Lung (tissue), 12 donors: ENCODE data around the gene SLC15A3. TPM values are rescaled to one million over a fixed set of nuclear protein-coding genes. Genes with fewer than 3 reads are reported as not detected.

ENCODE experiments used
- ATAC-seq: fragments of 200-7000 bp; cut with Tn5 transposase; one replicate; pipeline ENCODE4 v1.9.1; 2020; ENCODE audit warnings: moderate number of reproducible peaks; ENCODE audit not compliant: insufficient read depth, low FRiP score
- DNase-seq, 3 donors: peaks; one replicate each; pipeline ENCODE4 v3.0.0-alpha.2; 2013 to 2017
- H3K27ac ChIP-seq, 2 donors: one replicate each; pipeline ENCODE4 v1.5.1; 2013; ENCODE audit warnings: mild to moderate bottlenecking in 2 of 2, moderate library complexity in 2 of 2, control low read depth in 1 of 2, inconsistent platforms in 1 of 2, low read depth in 1 of 2, low read length in 1 of 2
- H3K27me3 ChIP-seq, 3 donors: one replicate each; pipeline ENCODE4 v1.5.1; 2013; ENCODE audit warnings: low read length in 2 of 3; ENCODE audit not compliant: control insufficient read depth in 3 of 3, insufficient read depth in 3 of 3
- H3K36me3 ChIP-seq, 4 donors: one replicate each; pipeline ENCODE4 v1.5.1; 2013; ENCODE audit warnings: low read length in 4 of 4, mild to moderate bottlenecking in 1 of 4, moderate library complexity in 1 of 4; ENCODE audit not compliant: control insufficient read depth in 4 of 4, insufficient read depth in 4 of 4
- H3K4me1 ChIP-seq, 5 donors: one replicate each; pipeline ENCODE4 v1.5.1; 2013; ENCODE audit warnings: low read length in 5 of 5, mild to moderate bottlenecking in 2 of 5, moderate library complexity in 1 of 5; ENCODE audit not compliant: control insufficient read depth in 5 of 5, insufficient read depth in 5 of 5
- H3K4me3 ChIP-seq: one replicate; pipeline ENCODE4 v1.5.1; 2013; ENCODE audit warnings: mild to moderate bottlenecking, control low read depth, moderate library complexity
- H3K9ac ChIP-seq, 2 donors: one replicate each; pipeline ENCODE4 v1.5.1; 2013; ENCODE audit warnings: low read length in 2 of 2, control low read depth in 1 of 2; ENCODE audit not compliant: insufficient read depth in 1 of 2
- H3K9me3 ChIP-seq, 4 donors: one replicate each; pipeline ENCODE4 v1.5.1; 2013; ENCODE audit warnings: low read length in 3 of 4, mild to moderate bottlenecking in 1 of 4, moderate library complexity in 1 of 4; ENCODE audit not compliant: control insufficient read depth in 4 of 4, insufficient read depth in 3 of 4
- whole genome bisulfite sequencing, 2 donors: extraction: QIAGEN DNeasy Blood & Tissue Kit; methylation state at CpG; one replicate each; pipeline ENCODE4 v1.1.7; 2013; 5-methylcytosine and 5-hydroxymethylcytosine counted together
- polyA plus RNA-seq, 2 donors: library from polyadenylated mRNA; stranded (reverse); fragments of 200-250 nt; gene quantifications; one replicate each; pipeline ENCODE4 v1.2.1, GENCODE V29; 2013
- total RNA-seq, 2 donors: library from RNA; depleted of rRNA in 1 of 2; stranded (reverse); fragments of >200 nt in 1 of 2; gene quantifications; one replicate each; pipeline ENCODE4 v1.2.1, GENCODE V29; 2014 to 2021
- TF ChIP-seq, protein P1 (sequence below): IDR thresholded peaks from 2 replicates; pipeline ENCODE4 v1.5.1; 2012; ENCODE audit warnings: mild to moderate bottlenecking; ENCODE audit errors: control extremely low read depth, extremely low read depth
- donor health status: control.
- donor health status: control.
- donor health status: Bipolar disorder and iron deficiency.
- donor health status: healthy.
- donor health status: DM: yes; HTN: yes; CAD: no.

Gene SLC15A3
- total and polyA plus RNA-seq, 4 donors = 29.9 to 166 (median 98.6) TPM

GRCh38 chr11:60919956-60920355, 32.0 kb downstream of the SLC15A3 start:
- no peak for DNase-seq
- peaks cover 0 to 3% (median 0%) of the 10 kb centered on the region in 4 donors for H3K9me3 ChIP-seq
- ATAC-seq = no peak
- H3K27ac ChIP-seq = no peak overlapping the region
- H3K4me1 ChIP-seq = peaks cover 0 to 22% (median 11%) of the 10 kb centered on the region in 5 donors
- no peak overlapping the region for H3K4me3 ChIP-seq
- no peak overlapping the region for H3K9ac ChIP-seq
- WGBS, 2 donors = 71 to 85% methylated on average over 2 of the region's 2 CpGs
- H3K27me3 ChIP-seq = no peaks in the 10 kb centered on the region
- H3K36me3 ChIP-seq = peaks cover 9 to 30% (median 16%) of the 10 kb centered on the region in 4 donors
- TF ChIP-seq, protein P1, sequence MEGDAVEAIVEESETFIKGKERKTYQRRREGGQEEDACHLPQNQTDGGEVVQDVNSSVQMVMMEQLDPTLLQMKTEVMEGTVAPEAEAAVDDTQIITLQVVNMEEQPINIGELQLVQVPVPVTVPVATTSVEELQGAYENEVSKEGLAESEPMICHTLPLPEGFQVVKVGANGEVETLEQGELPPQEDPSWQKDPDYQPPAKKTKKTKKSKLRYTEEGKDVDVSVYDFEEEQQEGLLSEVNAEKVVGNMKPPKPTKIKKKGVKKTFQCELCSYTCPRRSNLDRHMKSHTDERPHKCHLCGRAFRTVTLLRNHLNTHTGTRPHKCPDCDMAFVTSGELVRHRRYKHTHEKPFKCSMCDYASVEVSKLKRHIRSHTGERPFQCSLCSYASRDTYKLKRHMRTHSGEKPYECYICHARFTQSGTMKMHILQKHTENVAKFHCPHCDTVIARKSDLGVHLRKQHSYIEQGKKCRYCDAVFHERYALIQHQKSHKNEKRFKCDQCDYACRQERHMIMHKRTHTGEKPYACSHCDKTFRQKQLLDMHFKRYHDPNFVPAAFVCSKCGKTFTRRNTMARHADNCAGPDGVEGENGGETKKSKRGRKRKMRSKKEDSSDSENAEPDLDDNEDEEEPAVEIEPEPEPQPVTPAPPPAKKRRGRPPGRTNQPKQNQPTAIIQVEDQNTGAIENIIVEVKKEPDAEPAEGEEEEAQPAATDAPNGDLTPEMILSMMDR = no peak

- Histone ChIP-seq H3K4me1 (peaks cover 0 to 24% (median 8%) of the 10 kb centered on the region in 5 donors), H3K27ac (no peak overlapping the region), H3K9me3 (peaks cover 0 to 3% (median 0%) of the 10 kb centered on the region in 4 donors), H3K9ac (no peak overlapping the region), H3K36me3 (peaks cover 9 to 30% (median 16%) of the 10 kb centered on the region in 4 donors), H3K4me3 (no peak overlapping the region), H3K27me3 (no peaks in the 10 kb centered on the region)
- TF ChIP-seq, protein P1 = no peak
- DNase-seq = no peak
- WGBS, 2 donors = 51 to 63% methylated on average over 1 of the region's 1 CpG
- ATAC-seq = no peak
Measured at GRCh38 chr11:60919320-60919719, 32.7 kb downstream of the SLC15A3 start.

DNA sequence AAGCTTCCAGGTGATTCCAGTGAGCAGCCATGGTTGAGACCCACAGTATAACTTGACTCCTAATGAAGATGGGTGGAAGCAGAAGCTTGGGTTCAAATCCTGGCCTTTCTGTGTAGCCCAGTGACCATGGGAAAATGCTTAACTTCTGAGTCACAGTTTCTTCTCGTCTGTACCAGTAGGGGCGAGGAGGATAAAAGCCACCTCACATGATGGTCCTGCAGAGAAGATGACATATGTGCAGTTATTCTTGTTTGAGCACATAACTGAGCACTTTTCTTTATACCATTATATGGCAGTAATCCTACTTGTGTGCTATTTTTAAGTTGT, 33.1 kb downstream of the SLC15A3 start:
- peaks cover 0 to 21% (median 8%) of the 10 kb centered on the region in 5 donors for H3K4me1 ChIP-seq
- TF ChIP-seq, protein P1 = no peak
- H3K36me3 ChIP-seq = peaks cover 9 to 30% (median 16%) of the 10 kb centered on the region in 4 donors
- no peak overlapping the region for H3K4me3 ChIP-seq
- no peak for ATAC-seq
- WGBS, 2 donors = 65 to 68% methylated on average over 2 of the region's 2 CpGs
- H3K9ac ChIP-seq = no peak overlapping the region
- no peaks in the 10 kb centered on the region for H3K27me3 ChIP-seq
- peaks cover 0 to 3% (median 0%) of the 10 kb centered on the region in 4 donors for H3K9me3 ChIP-seq
- no peak for DNase-seq
- H3K27ac ChIP-seq = no peak overlapping the region

DNA sequence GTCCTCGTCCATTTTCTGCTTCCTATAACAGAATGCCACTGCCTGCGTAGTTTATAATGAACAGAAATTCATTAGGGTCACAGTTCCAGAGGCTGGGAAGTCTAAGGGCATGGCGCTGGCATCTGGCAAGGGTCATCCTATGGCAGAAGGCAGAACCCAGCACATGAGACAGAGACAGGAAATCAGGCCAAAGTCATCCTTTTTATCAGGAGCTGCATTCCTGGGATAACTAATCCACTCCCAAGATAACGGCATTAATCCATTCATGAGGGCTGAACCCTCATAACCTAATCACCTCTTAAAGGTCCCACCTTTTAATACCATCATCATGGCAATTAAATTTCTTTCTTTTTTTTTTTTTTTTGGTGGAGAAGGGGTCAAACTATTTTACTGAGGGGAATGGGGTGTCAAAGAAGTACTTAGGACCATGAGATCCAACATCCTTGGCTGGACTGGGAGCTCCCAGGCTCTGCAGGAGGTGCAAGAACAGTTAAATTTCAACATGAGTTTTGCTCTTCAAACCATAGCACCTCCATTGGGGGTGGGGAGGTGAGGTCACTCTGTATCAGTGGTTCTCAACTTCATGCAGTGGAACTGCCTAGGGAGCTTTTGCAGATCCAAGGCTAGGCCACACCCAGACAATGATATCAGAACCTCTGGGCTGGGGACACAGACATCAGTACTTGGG, 33.6 kb downstream of the SLC15A3 start:
- H3K27ac ChIP-seq = no peak overlapping the region
- no peaks in the 10 kb centered on the region for H3K27me3 ChIP-seq
- TF ChIP-seq, protein P1 = no peak
- DNase-seq = no peak
- 87 to 93% methylated on average over 4 of the region's 4 CpGs for WGBS, 2 donors
- no peak overlapping the region for H3K9ac ChIP-seq
- H3K9me3 ChIP-seq = peaks cover 0 to 3% (median 0%) of the 10 kb centered on the region in 4 donors
- no peak overlapping the region for H3K4me3 ChIP-seq
- peaks cover 9 to 30% (median 16%) of the 10 kb centered on the region in 4 donors for H3K36me3 ChIP-seq
- ATAC-seq = no peak
- peaks cover 2 to 20% (median 8%) of the 10 kb centered on the region in 5 donors for H3K4me1 ChIP-seq
